ENCODE measurements around the gene LYZL6.
A peak's percentile ranks its signal among the peaks of the same experiment; 100 is the strongest.

GRCh38 chr17:35969558-35970380 is 26.3 kb upstream of the LYZL6 start:
- TF ChIP-seq CTCF (IDR thresholded peaks at IDR 0.05) = peak in 5 of 7 experiments; percentile 53 to 87 (median 82)
- no peak for TF ChIP-seq EP300 (IDR thresholded peaks at IDR 0.05)
- no peak for TF ChIP-seq POLR2AphosphoS5 (IDR thresholded peaks at IDR 0.05)
- no peak for TF ChIP-seq POLR2A (IDR thresholded peaks at IDR 0.05)
